OCI-LY3 (cell line): Measurements from ENCODE around the gene ZNRF1.

Source experiments
- CTCF ChIP-seq: fragments of 200-600, 300-600 bp; sonication (generic); IDR thresholded peaks from 2 replicates; pipeline ENCODE4 v1.5.1; 2014; ENCODE audit warnings: antibody characterized with exemption, low read length, low read depth
- EZH2phosphoT487 ChIP-seq: fragments of 200-600 bp; shearing (Covaris generic); IDR thresholded peaks from 2 replicates; pipeline ENCODE4 v1.6.1; 2018; ENCODE audit warnings: antibody characterized with exemption, mixed run types, low read depth

- TF ChIP-seq CTCF (no peak), EZH2phosphoT487 (no peak)
Observed at GRCh38 chr16:75000481-75001081, 1.8 kb downstream of the ZNRF1 start.
